ENCODE measurements around the gene HTRA2. TPM values are rescaled to one million over a fixed set of nuclear protein-coding genes. Genes with fewer than 3 reads are reported as not detected.

Gene HTRA2
- total and polyA plus RNA-seq, 9 of the 15 experiments (the other 6 are each of a cell fraction or from before 2014, with no cell fraction given) = 54.2 to 71.2 (median 65.8) TPM

- TF ChIP-seq DMBX1 (CRISPR knock-in tag; IDR thresholded peaks at IDR 0.05; ENCODE audit: borderline replicate concordance) (0 out of 2 replicates have a peak, but pooled peaks have one; percentile 43), ARID2 (IDR thresholded peaks at IDR 0.05) (no peak), RBM22 (IDR thresholded peaks at IDR 0.05; ENCODE audit: low read depth, low read length, poor library complexity, severe bottlenecking) (peak; percentile 78), HNRNPUL1 (IDR thresholded peaks at IDR 0.05; ENCODE audit: low read length) (no peak), FOXP4 (CRISPR knock-in tag; IDR thresholded peaks at IDR 0.05; ENCODE audit: borderline replicate concordance) (no peak), ZBTB8A (IDR thresholded peaks at IDR 0.05; ENCODE audit: partially characterized antibody) (no peak), USF1 (CRISPR knock-in tag; IDR thresholded peaks at IDR 0.05) (peak; percentile 90), ZNF511 (CRISPR knock-in tag; IDR thresholded peaks at IDR 0.05) (peak; percentile 26), ZNF324 (CRISPR knock-in tag; IDR thresholded peaks at IDR 0.05) (no peak), ADNP (tag; IDR thresholded peaks at IDR 0.05) (no peak), BRD4 (IDR thresholded peaks at IDR 0.05) (peak; percentile 26; the same call in 1 of the 2 replicates), ZNF184 (CRISPR knock-in tag; IDR thresholded peaks at IDR 0.05) (no peak), FOXM1 (IDR thresholded peaks at IDR 0.05; ENCODE audit: low read depth) (no peak), FOXM1 (CRISPR knock-in tag; IDR thresholded peaks at IDR 0.05; ENCODE audit: low read depth) (no peak), MITF (IDR thresholded peaks at IDR 0.05) (0 out of 2 replicates have a peak, but pooled peaks have one; percentile 33), SOX6 (IDR thresholded peaks at IDR 0.05) (no peak), SIRT6 (IDR thresholded peaks at IDR 0.05; ENCODE audit: low read depth, low read length) (no peak)
Measured at GRCh38 chr2:74507145-74507925, 22.4 kb upstream of the HTRA2 start, which contains the start of gene PCGF1 (continued).

Measured in K562 (cell line).